GM12878 (cell line): ENCODE data around the gene ZCCHC17. TPM values are rescaled to one million over a fixed set of nuclear protein-coding genes. Genes with fewer than 3 reads are reported as not detected.

Experiments
- E4F1 ChIP-seq: fragments of 450-650 bp; IDR thresholded peaks from 2 replicates; pipeline ENCODE4 v1.6.1; 2018; ENCODE audit warnings: borderline replicate concordance, mild to moderate bottlenecking; ENCODE audit not compliant: partially characterized antibody
- MAX ChIP-seq: IDR thresholded peaks from 2 replicates; pipeline ENCODE4 v1.6.1; 2012; ENCODE audit warnings: low read depth, low read length, improper control_type of control experiment
- PKNOX1 ChIP-seq: fragments of 450-650 bp; IDR thresholded peaks from 2 replicates; pipeline ENCODE4 v1.6.1; 2016; ENCODE audit warnings: mild to moderate bottlenecking
- PRDM15 ChIP-seq: fragments of 450-650 bp; formaldehyde crosslinking; IDR thresholded peaks from 2 replicates; pipeline ENCODE4 v1.4.0; 2020; ENCODE audit warnings: mild to moderate bottlenecking, moderate library complexity
- SREBF2 ChIP-seq: IDR thresholded peaks from 2 replicates; pipeline ENCODE4 v1.6.1; 2012; ENCODE audit warnings: mild to moderate bottlenecking, low read length
- TCF7 ChIP-seq: IDR thresholded peaks from 2 replicates; pipeline ENCODE4 v1.6.1; 2014; ENCODE audit warnings: antibody characterized with exemption, borderline replicate concordance
- ZBTB4 ChIP-seq: fragments of 450-650 bp; formaldehyde crosslinking; IDR thresholded peaks from 2 replicates; pipeline ENCODE4 v1.4.0; 2022; ENCODE audit warnings: mild to moderate bottlenecking, moderate library complexity
- ZNF384 ChIP-seq: IDR thresholded peaks from 2 replicates; pipeline ENCODE4 v1.6.1; 2012; ENCODE audit warnings: low read depth, mild to moderate bottlenecking, low read length, improper control_type of control experiment, borderline replicate concordance
- polyA plus RNA-seq, 11 experiments: library from polyadenylated mRNA; depleted of rRNA in 4 of 11; unstranded in 6 of 11; stranded (reverse) in 5 of 11; fragments of >200 nt; fragmentation: Nextera tagmentation in 4 of 11; fragmentation: Illumina TruSeq in 1 of 11; extraction: Ambion mirVana in 4 of 11; extraction: Trizol in 1 of 11; gene quantifications; 1 replicate in 1 of 11; 2 replicates in 10 of 11; pipeline versions ENCODE4 v1.2.1 to v1.2.3, GENCODE V29; 2011 to 2016; ENCODE audit warnings: inconsistent platforms in 2 of 11, missing spikeins in 2 of 11, low read depth in 1 of 11
- total RNA-seq, 4 experiments: library from RNA; depleted of rRNA in 3 of 4; stranded (reverse); fragments of >200 nt in 3 of 4; fragmentation: Illumina TruSeq in 1 of 4; extraction: Trizol in 1 of 4; gene quantifications; 2 replicates each; pipeline versions ENCODE4 v1.2.1 to v1.2.3, GENCODE V29; 2013 to 2021

Gene ZCCHC17
- total and polyA plus RNA-seq, 10 of the 15 experiments (the other 5 are each of a cell fraction or from before 2014, with no cell fraction given) = 22.3 to 86.3 (median 47.0) TPM

- TF ChIP-seq SREBF2 = no peak
- peak; percentile 66; the same call in 1 of the 2 replicates for TF ChIP-seq MAX
- TF ChIP-seq PKNOX1 = peak; percentile 74
- TF ChIP-seq ZNF384 = no peak
- no peak for TF ChIP-seq PRDM15 (CRISPR knock-in tag)
- no peak for TF ChIP-seq E4F1
- TF ChIP-seq ZBTB4 (CRISPR knock-in tag) = no peak
- TF ChIP-seq TCF7 = no peak
- TF ChIP-seq, all 136 proteins: peak for 56
Measured at GRCh38 chr1:31296486-31297276, at the start of gene ZCCHC17, which contains the start of gene SNRNP40 (continued).
